Nephron progenitor cell (in vitro differentiated cells): Measurements from ENCODE around the gene GART.
"Not testable (repeated sequence)": the region's sequence is repeated elsewhere in the genome, so short reads cannot be mapped to it uniquely, and the experiment has no call there.

Source experiments
- DNase-seq: peaks from one replicate; pipeline ENCODE4 v3.0.0; 2021
- H3K27ac Mint-ChIP-seq: 2 replicates; pipeline ENCODE4 v1.8.0; 2021; ENCODE audit warnings: mild to moderate bottlenecking, moderate library complexity, mixed read lengths
- H3K27me3 Mint-ChIP-seq: 2 replicates; pipeline ENCODE4 v1.8.0; 2021; ENCODE audit warnings: mild to moderate bottlenecking, low read depth, mixed read lengths; ENCODE audit not compliant: poor library complexity
- H3K36me3 Mint-ChIP-seq: 2 replicates; pipeline ENCODE4 v1.8.0; 2021; ENCODE audit warnings: low read depth, mixed read lengths
- H3K4me1 Mint-ChIP-seq: 2 replicates; pipeline ENCODE4 v1.8.0; 2021; ENCODE audit warnings: mixed read lengths
- H3K4me3 Mint-ChIP-seq: 2 replicates; pipeline ENCODE4 v1.8.0; 2021; ENCODE audit warnings: mild to moderate bottlenecking, moderate library complexity, mixed read lengths
- H3K9me3 Mint-ChIP-seq: 2 replicates; pipeline ENCODE4 v1.8.0; 2021; ENCODE audit warnings: mild to moderate bottlenecking, moderate library complexity, mixed read lengths
- TF ChIP-seq, protein P1 (sequence below): fragments of 200-600 bp; sonication (generic); IDR thresholded peaks from 2 replicates; pipeline ENCODE4 v1.5.0; 2021; ENCODE audit warnings: antibody characterized with exemption

Gene GART

DNA sequence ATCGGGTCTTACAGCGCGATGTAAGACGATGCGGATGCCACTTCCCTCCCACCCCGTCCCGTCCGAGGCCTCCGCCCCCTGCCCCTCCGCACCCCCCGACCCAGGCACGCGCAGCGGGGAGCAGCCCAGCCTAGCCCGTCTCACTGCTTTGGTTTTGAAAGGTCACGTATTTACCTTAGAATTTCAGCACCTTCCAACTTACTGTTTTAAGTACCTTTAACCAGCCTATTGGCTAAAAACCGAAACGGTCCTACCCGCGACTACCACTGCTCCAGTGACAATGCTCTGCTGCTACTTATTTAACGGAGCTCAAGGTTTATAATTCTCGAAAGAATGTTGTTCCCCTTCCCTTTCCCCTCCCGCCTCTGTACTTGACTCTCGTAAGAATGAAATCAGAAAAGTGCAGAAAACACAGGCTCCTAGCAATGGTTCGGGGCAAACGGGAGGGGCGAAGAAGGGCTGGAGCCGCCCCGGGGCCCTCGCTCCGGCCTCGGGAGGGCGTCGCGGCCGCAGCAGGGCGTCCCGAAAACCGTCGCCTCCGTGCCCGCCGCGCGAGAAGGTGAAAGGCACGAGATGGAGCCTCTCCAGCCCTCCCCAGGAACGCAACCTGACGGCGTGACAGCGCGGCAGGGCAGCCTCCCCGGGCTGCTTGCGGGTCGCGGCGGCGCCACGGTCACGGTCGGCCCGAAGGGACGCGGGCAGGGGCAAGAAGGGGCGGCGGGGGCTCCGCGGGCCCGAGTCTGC lies 62.8 kb downstream of the GART start:
- peak; percentile 63 for DNase-seq
- Mint-ChIP-seq H3K9me3 (no peaks in the 10 kb centered on the region), H3K27me3 (peaks cover 15% of the 10 kb centered on the region), H3K4me3 (peak overlapping the region; percentile 89), H3K36me3 (peaks cover 7% of the 10 kb centered on the region), H3K4me1 (peaks cover 23% of the 10 kb centered on the region), H3K27ac (peak overlapping the region; percentile 69)
- TF ChIP-seq, protein P1, sequence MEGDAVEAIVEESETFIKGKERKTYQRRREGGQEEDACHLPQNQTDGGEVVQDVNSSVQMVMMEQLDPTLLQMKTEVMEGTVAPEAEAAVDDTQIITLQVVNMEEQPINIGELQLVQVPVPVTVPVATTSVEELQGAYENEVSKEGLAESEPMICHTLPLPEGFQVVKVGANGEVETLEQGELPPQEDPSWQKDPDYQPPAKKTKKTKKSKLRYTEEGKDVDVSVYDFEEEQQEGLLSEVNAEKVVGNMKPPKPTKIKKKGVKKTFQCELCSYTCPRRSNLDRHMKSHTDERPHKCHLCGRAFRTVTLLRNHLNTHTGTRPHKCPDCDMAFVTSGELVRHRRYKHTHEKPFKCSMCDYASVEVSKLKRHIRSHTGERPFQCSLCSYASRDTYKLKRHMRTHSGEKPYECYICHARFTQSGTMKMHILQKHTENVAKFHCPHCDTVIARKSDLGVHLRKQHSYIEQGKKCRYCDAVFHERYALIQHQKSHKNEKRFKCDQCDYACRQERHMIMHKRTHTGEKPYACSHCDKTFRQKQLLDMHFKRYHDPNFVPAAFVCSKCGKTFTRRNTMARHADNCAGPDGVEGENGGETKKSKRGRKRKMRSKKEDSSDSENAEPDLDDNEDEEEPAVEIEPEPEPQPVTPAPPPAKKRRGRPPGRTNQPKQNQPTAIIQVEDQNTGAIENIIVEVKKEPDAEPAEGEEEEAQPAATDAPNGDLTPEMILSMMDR, result no peak

GRCh38 chr21:33478182-33478581 lies 63.7 kb downstream of the GART start:
- H3K36me3 Mint-ChIP-seq, result peaks cover 14% of the 10 kb centered on the region
- no peak for DNase-seq
- H3K4me1 Mint-ChIP-seq, result peaks cover 23% of the 10 kb centered on the region
- H3K4me3 Mint-ChIP-seq, result peak overlapping the region; percentile 89
- TF ChIP-seq, protein P1, result no peak
- H3K27ac Mint-ChIP-seq, result no peak overlapping the region
- H3K9me3 Mint-ChIP-seq, result peaks cover 7% of the 10 kb centered on the region
- peaks cover 15% of the 10 kb centered on the region for H3K27me3 Mint-ChIP-seq

DNA sequence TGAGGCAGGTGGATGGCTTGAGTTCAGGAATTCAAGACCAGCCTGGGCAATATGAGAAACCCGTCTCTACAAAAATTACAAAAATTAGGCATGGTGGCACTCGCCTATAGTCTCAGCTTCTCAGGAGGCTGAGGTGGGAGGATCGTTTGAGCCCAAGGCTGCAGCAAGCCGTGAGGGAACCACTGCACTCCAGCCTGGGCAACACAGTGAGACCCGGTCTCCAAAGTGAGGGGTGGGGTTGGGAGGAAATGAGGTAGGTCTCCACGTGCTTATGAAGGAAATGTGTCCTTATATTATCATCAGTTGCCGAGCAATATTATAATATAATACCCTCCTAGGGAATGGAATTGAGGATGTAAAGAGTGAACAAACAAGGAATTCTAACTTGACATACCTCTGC lies 64.9 kb downstream of the GART start:
- DNase-seq, result no peak
- Mint-ChIP-seq H3K9me3 (peaks cover 15% of the 10 kb centered on the region), H3K4me3 (peak overlapping the region; percentile 50), H3K4me1 (peaks cover 23% of the 10 kb centered on the region), H3K36me3 (peaks cover 23% of the 10 kb centered on the region), H3K27ac (no peak overlapping the region), H3K27me3 (peaks cover 11% of the 10 kb centered on the region)
- TF ChIP-seq, protein P1, result no peak

- no peak overlapping the region for H3K4me3 Mint-ChIP-seq
- TF ChIP-seq, protein P1, result no peak
- H3K36me3 Mint-ChIP-seq, result peaks cover 28% of the 10 kb centered on the region
- DNase-seq, result no peak
- peaks cover 3% of the 10 kb centered on the region for H3K4me1 Mint-ChIP-seq
- H3K9me3 Mint-ChIP-seq, result peaks cover 15% of the 10 kb centered on the region
- no peak overlapping the region for H3K27ac Mint-ChIP-seq
- no peaks in the 10 kb centered on the region for H3K27me3 Mint-ChIP-seq
Measured at GRCh38 chr21:33473344-33473743, 68.6 kb downstream of the GART start.

- H3K4me1 Mint-ChIP-seq, result no peaks in the 10 kb centered on the region
- TF ChIP-seq, protein P1, result no peak
- H3K27ac Mint-ChIP-seq, result no peak overlapping the region
- DNase-seq, result no peak
- H3K36me3 Mint-ChIP-seq, result peaks cover 21% of the 10 kb centered on the region
- no peak overlapping the region for H3K4me3 Mint-ChIP-seq
- no peaks in the 10 kb centered on the region for H3K27me3 Mint-ChIP-seq
- H3K9me3 Mint-ChIP-seq, result peaks cover 15% of the 10 kb centered on the region
Measured at GRCh38 chr21:33470701-33471100, 71.2 kb downstream of the GART start.

- H3K36me3 Mint-ChIP-seq, result peaks cover 21% of the 10 kb centered on the region
- H3K4me3 Mint-ChIP-seq, H3K4me1 Mint-ChIP-seq, H3K27ac Mint-ChIP-seq, DNase-seq, H3K27me3 Mint-ChIP-seq: not testable (repeated sequence)
- H3K9me3 Mint-ChIP-seq, result peaks cover 15% of the 10 kb centered on the region
Measured at GRCh38 chr21:33469183-33469582, 72.7 kb downstream of the GART start.
